NK-92 treated with Interleukin-12 subunit alpha and Interleukin-12 subunit beta, amount 100 ng/mL, for 24 hours (cell line): ENCODE measurements around the gene RNF187.
"Not testable (repeated sequence)": the region's sequence is repeated elsewhere in the genome, so short reads cannot be mapped to it uniquely, and the experiment has no call there.

Source experiments
- DNase-seq: peaks from one replicate; lab custom pipeline; 2025; lab: John Stamatoyannopoulos, UW

Gene RNF187

GRCh38 chr1:228488125-228488817, 1.1 kb downstream of the RNF187 start:
- DNase-seq = no peak

GRCh38 chr1:228488818-228489674, 1.9 kb downstream of the RNF187 start:
- DNase-seq = no peak

GRCh38 chr1:228490120-228491078, 3.2 kb downstream of the RNF187 start:
- DNase-seq = peak; percentile 39

- DNase-seq = no peak
Measured at GRCh38 chr1:228493141-228494043, 6.2 kb downstream of the RNF187 start.

- no peak for DNase-seq
Measured at GRCh38 chr1:228494044-228494353, 6.8 kb downstream of the RNF187 start.

GRCh38 chr1:228494391-228494790, 7.2 kb downstream of the RNF187 start:
- DNase-seq = no peak

GRCh38 chr1:228494970-228495853, 8.0 kb downstream of the RNF187 start:
- DNase-seq = no peak

GRCh38 chr1:228496084-228496483, 8.9 kb downstream of the RNF187 start:
- no peak for DNase-seq

GRCh38 chr1:228496494-228496893, 9.3 kb downstream of the RNF187 start:
- no peak for DNase-seq

GRCh38 chr1:228497206-228497605, 10.0 kb downstream of the RNF187 start:
- DNase-seq = no peak

GRCh38 chr1:228497817-228498216, 10.6 kb downstream of the RNF187 start:
- DNase-seq = no peak

- DNase-seq = no peak
Measured at GRCh38 chr1:228500143-228500734, 13.1 kb downstream of the RNF187 start.

- peak; percentile 77 for DNase-seq
Measured at GRCh38 chr1:228500901-228501871, 14.0 kb downstream of the RNF187 start.

- DNase-seq = no peak
Measured at GRCh38 chr1:228502522-228502921, 15.3 kb downstream of the RNF187 start.

- not testable (repeated sequence) for DNase-seq
Measured at GRCh38 chr1:228505944-228506343, 18.8 kb downstream of the RNF187 start.

- no peak for DNase-seq
Measured at GRCh38 chr1:228507961-228508652, 20.9 kb downstream of the RNF187 start.

- DNase-seq = no peak
Measured at GRCh38 chr1:228508840-228509415, 21.7 kb downstream of the RNF187 start.
